Loucy (cell line): Measurements from ENCODE around the gene TECPR2.
A peak's percentile ranks its signal among the peaks of the same experiment; 100 is the strongest.

Source experiments
- H2AFZ ChIP-seq: fragments of 200-600 bp; sonication (generic); 2 replicates; pipeline ENCODE4 v1.6.0; 2016; ENCODE audit warnings: antibody characterized with exemption, mild to moderate bottlenecking, low read length, moderate library complexity
- H3F3A ChIP-seq: fragments of 200-600 bp; 2 replicates; pipeline ENCODE4 v1.6.0; 2016; ENCODE audit warnings: antibody characterized with exemption, low read depth, mild to moderate bottlenecking
- H3K27me3 ChIP-seq: fragments of 200-600 bp; sonication (generic); 2 replicates; pipeline ENCODE4 v1.6.1; 2014; ENCODE audit warnings: low read length, mild to moderate bottlenecking; ENCODE audit not compliant: insufficient read depth, poor library complexity, severe bottlenecking
- H3K36me3 ChIP-seq: fragments of 200-600 bp; sonication (generic); 2 replicates; pipeline ENCODE4 v1.6.1; 2016; ENCODE audit warnings: low read length; ENCODE audit not compliant: insufficient read depth
- H3K4me1 ChIP-seq: fragments of 200-600 bp; sonication (generic); 2 replicates; pipeline ENCODE4 v1.5.1; 2014; ENCODE audit warnings: low read length, mild to moderate bottlenecking; ENCODE audit not compliant: insufficient read depth, poor library complexity, severe bottlenecking
- H3K4me2 ChIP-seq: fragments of 200-600 bp; sonication (generic); 2 replicates; pipeline ENCODE4 v1.6.0; 2014; ENCODE audit warnings: antibody characterized with exemption, low read length, low read depth, mild to moderate bottlenecking; ENCODE audit not compliant: poor library complexity, severe bottlenecking
- H3K4me3 ChIP-seq: fragments of 200-600 bp; sonication (generic); 2 replicates; pipeline ENCODE4 v1.5.1; 2014; ENCODE audit warnings: low read length, mild to moderate bottlenecking, mixed read lengths; ENCODE audit not compliant: poor library complexity, severe bottlenecking
- H3K79me2 ChIP-seq: fragments of 200-600 bp; sonication (generic); 2 replicates; pipeline ENCODE4 v1.6.1; 2014; ENCODE audit warnings: low read length; ENCODE audit not compliant: insufficient read depth
- H3K9ac ChIP-seq: fragments of 200-600 bp; sonication (generic); 2 replicates; pipeline ENCODE4 v1.6.0; 2014; ENCODE audit warnings: mild to moderate bottlenecking, low read depth, low read length, moderate library complexity; ENCODE audit not compliant: poor library complexity, severe bottlenecking
- H3K9me2 ChIP-seq: fragments of 200-600 bp; sonication (generic); replicated peaks from 2 replicates; pipeline ENCODE4 v1.6.1; 2016; ENCODE audit warnings: low read depth, low read length, mixed read lengths
- H3K9me3 ChIP-seq: fragments of 200-600 bp; sonication (generic); 2 replicates; pipeline ENCODE4 v1.6.1; 2014; ENCODE audit warnings: mild to moderate bottlenecking, antibody characterized with exemption, low read length, low read depth; ENCODE audit not compliant: insufficient read depth
- H4K20me1 ChIP-seq: fragments of 200-600 bp; sonication (generic); 2 replicates; pipeline ENCODE4 v1.6.0; 2014; ENCODE audit warnings: antibody characterized with exemption, low read length, mild to moderate bottlenecking; ENCODE audit not compliant: insufficient read depth, poor library complexity, severe bottlenecking
- EZH2phosphoT487 ChIP-seq: fragments of 200-600 bp; IDR thresholded peaks from 2 replicates; pipeline ENCODE4 v1.6.1; 2018; ENCODE audit warnings: antibody characterized with exemption, mild to moderate bottlenecking, moderate library complexity, borderline replicate concordance
- TF ChIP-seq, protein P1 (sequence below): fragments of 200-600 bp; sonication (generic); conservative IDR thresholded peaks from 2 replicates; pipeline ENCODE4 v1.5.1; 2014; ENCODE audit warnings: mild to moderate bottlenecking, antibody characterized with exemption, low read length

Gene TECPR2

DNA sequence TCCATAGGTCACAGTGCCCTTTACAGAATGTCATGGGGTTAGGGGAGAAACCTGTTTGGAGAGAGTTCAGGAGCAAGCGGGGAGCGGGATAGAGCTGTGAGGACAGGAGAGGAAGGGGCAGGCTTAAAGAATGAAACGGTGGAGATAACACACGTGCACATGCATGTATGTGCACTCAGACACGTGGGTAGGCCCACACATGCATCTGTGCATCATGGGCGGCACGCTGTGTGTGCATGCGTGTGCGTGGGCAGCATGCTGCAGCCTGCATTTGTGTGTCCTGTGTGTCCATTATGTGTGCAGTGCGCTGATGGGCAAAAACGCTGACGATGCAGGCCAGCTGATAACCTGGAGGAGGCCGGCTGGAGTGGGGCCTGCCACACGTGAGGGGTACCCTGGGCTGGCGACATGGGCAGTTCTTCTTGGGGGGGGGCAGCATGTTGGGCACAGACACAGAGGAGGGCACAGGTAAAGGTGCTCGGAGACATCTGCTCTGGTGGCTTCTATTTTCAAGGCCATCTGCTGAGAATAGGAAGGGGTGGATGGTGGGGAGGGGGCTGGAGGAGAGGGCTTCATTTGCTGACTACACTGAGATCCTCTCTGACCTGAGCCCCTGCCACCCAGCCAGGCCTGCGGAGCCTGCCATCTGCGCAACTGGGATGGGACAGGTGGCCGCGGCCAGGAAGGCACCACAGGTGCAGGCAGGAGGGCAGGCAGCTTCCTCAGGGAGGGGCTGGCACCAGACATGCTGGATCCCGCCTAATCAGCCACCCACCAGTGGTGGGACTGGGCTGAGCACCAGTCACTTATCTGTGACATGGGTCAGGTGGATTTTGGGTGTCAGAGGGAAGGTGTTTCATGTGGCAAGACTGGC lies 151.4 kb downstream of the TECPR2 start:
- TF ChIP-seq EZH2phosphoT487: no peak
- TF ChIP-seq, protein P1, sequence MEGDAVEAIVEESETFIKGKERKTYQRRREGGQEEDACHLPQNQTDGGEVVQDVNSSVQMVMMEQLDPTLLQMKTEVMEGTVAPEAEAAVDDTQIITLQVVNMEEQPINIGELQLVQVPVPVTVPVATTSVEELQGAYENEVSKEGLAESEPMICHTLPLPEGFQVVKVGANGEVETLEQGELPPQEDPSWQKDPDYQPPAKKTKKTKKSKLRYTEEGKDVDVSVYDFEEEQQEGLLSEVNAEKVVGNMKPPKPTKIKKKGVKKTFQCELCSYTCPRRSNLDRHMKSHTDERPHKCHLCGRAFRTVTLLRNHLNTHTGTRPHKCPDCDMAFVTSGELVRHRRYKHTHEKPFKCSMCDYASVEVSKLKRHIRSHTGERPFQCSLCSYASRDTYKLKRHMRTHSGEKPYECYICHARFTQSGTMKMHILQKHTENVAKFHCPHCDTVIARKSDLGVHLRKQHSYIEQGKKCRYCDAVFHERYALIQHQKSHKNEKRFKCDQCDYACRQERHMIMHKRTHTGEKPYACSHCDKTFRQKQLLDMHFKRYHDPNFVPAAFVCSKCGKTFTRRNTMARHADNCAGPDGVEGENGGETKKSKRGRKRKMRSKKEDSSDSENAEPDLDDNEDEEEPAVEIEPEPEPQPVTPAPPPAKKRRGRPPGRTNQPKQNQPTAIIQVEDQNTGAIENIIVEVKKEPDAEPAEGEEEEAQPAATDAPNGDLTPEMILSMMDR: no peak
- H3F3A ChIP-seq: no peaks in the 10 kb centered on the region
- H3K4me2 ChIP-seq: no peak overlapping the region
- H3K27me3 ChIP-seq: no peaks in the 10 kb centered on the region
- no peaks in the 10 kb centered on the region for H3K79me2 ChIP-seq
- H3K36me3 ChIP-seq: no peaks in the 10 kb centered on the region
- H3K9me3 ChIP-seq: no peaks in the 10 kb centered on the region
- H3K9ac ChIP-seq: no peak overlapping the region
- H3K4me1 ChIP-seq: peaks cover 5% of the 10 kb centered on the region
- no peak overlapping the region for H3K4me3 ChIP-seq
- H2AFZ ChIP-seq: no peak overlapping the region
- H3K9me2 ChIP-seq: no peaks in the 10 kb centered on the region
- H4K20me1 ChIP-seq: no peaks in the 10 kb centered on the region

DNA sequence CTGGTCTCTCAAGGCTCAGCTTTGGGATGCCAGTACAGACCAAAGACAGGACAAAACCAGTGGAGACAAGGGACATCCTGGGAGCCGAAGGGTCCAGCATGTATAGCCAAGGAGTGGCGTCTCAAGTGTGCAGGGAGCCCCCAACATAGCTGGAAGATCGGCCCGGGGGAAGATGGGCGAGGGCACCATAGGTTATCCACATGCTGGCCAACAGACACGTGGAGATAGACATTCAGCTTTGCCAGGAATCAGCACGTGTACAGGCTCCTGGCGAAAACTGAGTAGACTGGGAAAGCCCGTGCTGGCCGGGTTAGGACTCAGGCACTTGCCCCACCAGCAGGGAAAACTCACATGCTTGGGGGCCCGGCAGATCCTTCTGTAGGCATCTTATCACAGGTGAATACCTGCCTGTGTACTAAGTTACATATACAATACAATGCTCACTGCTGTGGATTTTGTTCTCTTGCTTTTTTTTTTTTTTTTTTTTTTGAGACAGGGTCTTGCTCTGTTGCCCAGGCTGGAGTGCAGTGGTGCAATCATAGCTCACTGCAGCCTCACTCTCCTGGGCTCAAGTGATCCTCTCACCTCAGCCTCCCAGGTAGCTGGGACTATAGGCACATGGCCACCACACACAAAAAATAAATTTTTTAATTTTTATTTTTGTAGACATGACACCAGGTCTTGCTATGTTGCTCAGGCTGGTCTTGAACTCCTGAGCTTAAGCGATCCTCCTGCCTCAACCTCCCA lies 152.4 kb downstream of the TECPR2 start:
- no peaks in the 10 kb centered on the region for H3K9me3 ChIP-seq
- no peaks in the 10 kb centered on the region for H3K79me2 ChIP-seq
- H3K27me3 ChIP-seq: no peaks in the 10 kb centered on the region
- H4K20me1 ChIP-seq: no peaks in the 10 kb centered on the region
- no peak overlapping the region for H3K4me3 ChIP-seq
- no peaks in the 10 kb centered on the region for H3K9me2 ChIP-seq
- no peak overlapping the region for H3K9ac ChIP-seq
- TF ChIP-seq EZH2phosphoT487: no peak
- TF ChIP-seq, protein P1: no peak
- H3K36me3 ChIP-seq: no peaks in the 10 kb centered on the region
- no peak overlapping the region for H2AFZ ChIP-seq
- no peak overlapping the region for H3K4me2 ChIP-seq
- no peaks in the 10 kb centered on the region for H3F3A ChIP-seq
- H3K4me1 ChIP-seq: peaks cover 5% of the 10 kb centered on the region

- no peaks in the 10 kb centered on the region for H3F3A ChIP-seq
- H3K79me2 ChIP-seq: no peaks in the 10 kb centered on the region
- no peaks in the 10 kb centered on the region for H4K20me1 ChIP-seq
- H3K4me1 ChIP-seq: peaks cover 5% of the 10 kb centered on the region
- TF ChIP-seq, protein P1: peak; percentile 66
- TF ChIP-seq EZH2phosphoT487: no peak
- no peaks in the 10 kb centered on the region for H3K9me3 ChIP-seq
- peak overlapping the region; percentile 63 for H3K9ac ChIP-seq
- no peaks in the 10 kb centered on the region for H3K27me3 ChIP-seq
- peak overlapping the region; percentile 99 for H2AFZ ChIP-seq
- peak overlapping the region; percentile 90 for H3K4me2 ChIP-seq
- H3K4me3 ChIP-seq: peak overlapping the region; percentile 83
- H3K36me3 ChIP-seq: no peaks in the 10 kb centered on the region
- no peaks in the 10 kb centered on the region for H3K9me2 ChIP-seq
These were observed 154.0 kb downstream of the TECPR2 start for GRCh38 chr14:102516531-102517391.
